Epithelial cell of esophagus (primary cell): ENCODE data around the gene KREMEN2.

Source experiments
- DNase-seq: peaks from one replicate; pipeline ENCODE4 v3.0.0; 2010; ENCODE audit warnings: low read depth
- H3K4me3 ChIP-seq: 2 replicates; pipeline ENCODE4 v1.5.1; 2011; ENCODE audit warnings: mild to moderate bottlenecking, low read length, control low read depth
- TF ChIP-seq, protein P1 (sequence below): IDR thresholded peaks from 2 replicates; pipeline ENCODE4 v1.5.1; 2011; ENCODE audit warnings: low read depth, mild to moderate bottlenecking, low read length, control low read depth, inconsistent platforms; ENCODE audit not compliant: insufficient read depth; ENCODE audit errors: missing control alignments

The KREMEN2 gene

DNA sequence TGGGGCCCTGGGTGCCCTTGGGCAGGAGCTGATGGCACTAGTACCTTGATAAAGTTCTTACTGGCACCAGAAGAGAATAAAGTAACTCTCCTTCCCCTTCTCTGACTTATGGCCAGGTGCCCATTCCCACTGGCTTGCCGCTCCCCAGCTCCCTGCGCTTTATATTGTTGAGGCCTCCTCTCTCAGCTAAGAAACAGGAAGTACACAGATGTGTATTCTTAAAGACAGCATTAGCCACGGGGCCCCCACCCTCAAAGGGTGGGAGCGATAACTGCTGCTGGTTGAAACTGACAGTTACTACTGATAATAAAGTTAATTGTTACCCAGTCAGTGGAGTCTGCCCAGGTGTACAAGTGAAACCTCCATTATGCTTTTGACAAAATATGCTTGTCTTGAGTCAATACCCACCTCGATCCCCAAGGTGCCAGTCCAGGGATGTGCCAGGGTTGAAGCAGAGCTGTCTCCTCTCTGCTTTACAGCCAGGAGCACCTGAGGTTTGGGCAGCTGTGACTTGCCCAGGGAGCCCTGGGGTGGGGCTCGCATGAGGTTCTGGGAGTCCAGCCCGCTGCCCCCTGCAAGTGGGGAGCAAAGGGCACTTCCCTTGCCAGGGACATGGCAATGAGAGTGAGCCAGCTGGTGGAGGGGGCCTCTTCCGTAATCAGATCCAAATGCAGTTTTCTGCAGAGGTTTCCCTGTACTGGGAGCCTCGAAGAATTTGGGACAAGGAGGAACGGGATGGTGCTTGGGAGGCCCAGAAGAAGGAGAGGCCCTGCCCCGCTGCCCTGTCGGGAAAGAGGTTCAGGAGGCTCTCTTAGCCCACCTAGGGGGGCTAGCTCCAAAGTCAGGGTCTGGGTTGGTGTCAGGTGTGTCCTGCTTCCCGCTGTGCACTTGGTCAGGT lies 43.2 kb downstream of the KREMEN2 start:
- TF ChIP-seq, protein P1, sequence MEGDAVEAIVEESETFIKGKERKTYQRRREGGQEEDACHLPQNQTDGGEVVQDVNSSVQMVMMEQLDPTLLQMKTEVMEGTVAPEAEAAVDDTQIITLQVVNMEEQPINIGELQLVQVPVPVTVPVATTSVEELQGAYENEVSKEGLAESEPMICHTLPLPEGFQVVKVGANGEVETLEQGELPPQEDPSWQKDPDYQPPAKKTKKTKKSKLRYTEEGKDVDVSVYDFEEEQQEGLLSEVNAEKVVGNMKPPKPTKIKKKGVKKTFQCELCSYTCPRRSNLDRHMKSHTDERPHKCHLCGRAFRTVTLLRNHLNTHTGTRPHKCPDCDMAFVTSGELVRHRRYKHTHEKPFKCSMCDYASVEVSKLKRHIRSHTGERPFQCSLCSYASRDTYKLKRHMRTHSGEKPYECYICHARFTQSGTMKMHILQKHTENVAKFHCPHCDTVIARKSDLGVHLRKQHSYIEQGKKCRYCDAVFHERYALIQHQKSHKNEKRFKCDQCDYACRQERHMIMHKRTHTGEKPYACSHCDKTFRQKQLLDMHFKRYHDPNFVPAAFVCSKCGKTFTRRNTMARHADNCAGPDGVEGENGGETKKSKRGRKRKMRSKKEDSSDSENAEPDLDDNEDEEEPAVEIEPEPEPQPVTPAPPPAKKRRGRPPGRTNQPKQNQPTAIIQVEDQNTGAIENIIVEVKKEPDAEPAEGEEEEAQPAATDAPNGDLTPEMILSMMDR: no peak
- no peak for DNase-seq
- H3K4me3 ChIP-seq: no peak overlapping the region

DNA sequence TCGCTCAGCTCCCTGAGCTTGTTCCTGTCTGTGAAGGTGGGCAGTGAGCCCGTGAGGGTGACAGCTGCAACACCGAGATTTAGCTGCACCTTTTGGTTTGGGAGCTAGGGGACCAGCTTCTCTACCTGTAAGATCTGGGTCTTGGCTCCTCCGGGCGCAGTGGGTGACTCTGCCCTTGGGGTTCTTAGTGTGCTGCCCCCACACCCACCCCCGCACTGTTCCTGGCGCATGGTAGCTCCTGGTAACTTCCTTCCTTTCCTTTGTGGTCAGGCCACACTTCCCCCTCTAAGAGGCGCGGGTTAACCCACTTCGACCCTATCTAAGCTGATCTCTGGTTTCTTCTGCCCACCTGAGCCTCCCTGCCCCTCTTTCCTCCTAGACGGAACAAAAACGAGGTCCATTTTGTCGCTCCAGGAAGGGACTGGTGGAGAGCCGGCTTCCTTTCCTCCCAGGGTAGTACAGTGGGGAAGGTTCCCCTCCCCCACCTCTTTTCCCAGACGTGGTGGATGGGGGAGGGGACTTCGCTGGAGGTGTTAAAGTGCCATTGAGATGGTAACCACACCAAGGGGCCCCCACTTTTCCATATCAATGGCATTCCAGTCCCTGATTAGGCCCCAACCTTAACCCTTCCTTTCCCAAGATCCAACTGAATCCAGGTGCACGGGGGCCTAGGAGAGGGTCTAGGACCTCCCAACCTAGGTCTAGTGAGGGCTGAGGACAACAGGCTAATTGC lies 44.0 kb downstream of the KREMEN2 start:
- H3K4me3 ChIP-seq: no peak overlapping the region
- DNase-seq: no peak
- TF ChIP-seq, protein P1: no peak

DNA sequence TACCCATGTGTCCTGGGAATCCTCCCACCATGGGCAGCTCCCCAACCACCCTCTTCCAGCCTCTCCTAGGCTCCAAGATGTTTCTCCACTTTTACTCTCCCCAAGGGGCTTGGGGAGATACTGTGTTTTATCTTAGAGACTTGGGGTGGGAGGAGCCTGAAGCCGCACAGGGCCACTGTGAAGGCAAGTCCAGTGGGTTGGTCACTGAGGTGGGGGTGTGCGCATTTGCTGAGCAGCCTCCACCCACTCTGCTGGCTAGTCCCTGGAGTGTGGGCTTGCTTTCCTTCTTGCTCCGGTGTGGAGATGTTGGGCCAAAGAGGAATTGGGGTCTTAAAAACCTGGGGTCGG lies 44.6 kb downstream of the KREMEN2 start:
- no peak overlapping the region for H3K4me3 ChIP-seq

DNA sequence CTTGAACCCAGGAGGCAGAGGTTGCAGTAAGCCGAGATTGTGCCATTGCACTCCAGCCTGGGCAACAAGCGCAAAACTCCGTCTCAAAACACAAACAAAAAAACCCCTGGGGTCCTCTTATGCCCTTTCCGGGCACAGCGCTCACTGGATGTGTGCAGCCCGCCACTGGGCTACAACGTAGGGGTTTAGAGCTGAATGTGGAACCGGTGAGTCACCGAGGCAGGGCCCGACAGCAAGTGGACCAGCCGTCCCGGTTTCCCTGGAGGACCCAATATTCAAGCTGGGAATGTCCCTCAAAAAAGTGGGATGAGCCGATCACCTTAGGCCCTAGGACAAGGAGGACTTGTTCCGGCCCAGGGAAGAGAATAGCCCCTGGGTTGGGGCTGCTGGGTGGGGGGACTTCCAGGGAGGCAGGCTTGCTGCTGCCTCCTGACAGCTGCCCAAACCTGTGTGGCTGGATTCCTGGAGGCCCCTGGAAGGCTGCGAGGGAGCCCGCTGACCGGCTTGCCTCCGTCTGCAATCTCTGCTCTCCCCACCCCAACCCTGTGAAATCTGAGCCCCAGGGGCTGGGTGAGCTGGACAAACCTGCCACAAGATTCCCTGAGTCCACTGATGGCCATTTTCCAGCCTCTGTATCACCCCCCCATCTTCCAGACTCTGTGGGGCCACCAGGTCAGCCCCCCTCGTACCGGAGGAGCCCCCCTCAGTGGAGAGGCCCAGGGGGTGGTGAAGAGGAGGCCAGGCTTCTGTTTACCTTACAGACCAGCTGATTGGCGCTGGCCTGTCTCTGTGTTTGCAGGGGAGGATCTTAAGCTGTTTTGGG lies 45.7 kb downstream of the KREMEN2 start:
- peak; percentile 87 for DNase-seq
- TF ChIP-seq, protein P1: no peak
- no peak overlapping the region for H3K4me3 ChIP-seq

More for the DNA sequence above, 44.6 kb downstream of the KREMEN2 start:
- TF ChIP-seq, protein P1: no peak
- DNase-seq: no peak

DNA sequence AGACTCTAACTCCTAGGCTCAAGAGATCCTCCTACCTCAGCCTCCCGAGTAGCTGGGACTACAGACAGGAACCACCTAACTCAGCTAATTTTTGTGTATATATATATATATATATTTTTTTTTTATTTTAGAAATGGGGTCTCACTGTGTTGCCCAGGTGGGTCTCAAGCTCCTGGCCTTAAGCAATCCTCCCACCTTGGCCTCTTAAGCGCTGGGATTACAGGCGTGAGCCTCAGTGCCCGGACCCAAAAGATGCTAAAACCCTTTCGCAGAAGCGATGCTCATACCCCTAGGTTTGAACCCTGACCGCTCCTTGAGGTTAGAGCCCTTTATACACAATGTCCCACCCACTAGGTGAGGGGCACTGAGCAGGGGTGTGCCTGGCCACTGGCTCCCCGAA lies 46.4 kb downstream of the KREMEN2 start:
- DNase-seq: no peak
- TF ChIP-seq, protein P1: no peak
- H3K4me3 ChIP-seq: no peak overlapping the region

DNA sequence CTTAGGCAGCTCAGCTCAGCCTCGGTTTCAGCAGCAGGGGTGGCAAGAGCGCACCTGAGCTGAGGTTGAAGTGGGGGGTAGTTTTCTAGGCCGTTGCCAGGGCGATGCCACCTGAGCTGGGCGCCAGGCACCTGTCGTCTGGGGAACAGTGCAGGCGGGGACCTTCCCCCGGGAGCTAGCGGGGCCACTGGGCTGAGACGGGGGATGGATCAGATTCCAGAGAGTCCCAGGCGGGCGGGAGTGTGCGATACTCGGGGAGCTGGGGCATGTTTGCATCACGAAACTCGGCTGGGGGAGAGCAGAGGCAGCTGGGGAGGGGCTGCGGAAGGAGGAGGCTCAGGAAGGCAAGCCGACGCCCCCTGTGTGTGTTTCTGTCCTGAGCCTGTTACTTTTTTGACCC lies 48.2 kb downstream of the KREMEN2 start:
- DNase-seq: no peak
- TF ChIP-seq, protein P1: no peak
- no peak overlapping the region for H3K4me3 ChIP-seq
